ENCODE data around the gene HDHD5.

- TF ChIP-seq ZNF274 (IDR thresholded peaks at IDR 0.05; ENCODE audit: low read depth, low read length) (no peak), YY1 (IDR thresholded peaks at IDR 0.05; ENCODE audit: insufficient read depth, insufficient read length) (no peak)
Measured at GRCh38 chr22:17191163-17191784, 32.2 kb upstream of the HDHD5 start.

All from NT2/D1 (cell line).